ENCODE results near the gene CELF4. TPM values are rescaled to one million over a fixed set of nuclear protein-coding genes. Genes with fewer than 3 reads are reported as not detected.

CELF4 gene
- total RNA-seq, 2 donors from 2014 or later, result 3.3 to 4.7 TPM

GRCh38 chr18:37575646-37576045, 10.0 kb upstream of the CELF4 start:
- Histone ChIP-seq H3K36me3 (replicated peaks in 1 of 2; ENCODE audit: insufficient read depth in 1 of 2, low read depth in 2 of 2) (no peaks in the 10 kb centered on the region), H3K27ac (no peak overlapping the region), H3K27me3 (no peaks in the 10 kb centered on the region), H3K4me3 (no peak overlapping the region), H3K9me3 (no peaks in the 10 kb centered on the region), H3K4me1 (no peaks in the 10 kb centered on the region)
- intact Hi-C loops (cut with DNase I), result no loop called here
- DNase-seq (no peak), ATAC-seq (no peak)
- TF ChIP-seq POLR2A (IDR thresholded peaks at IDR 0.05) (no peak), CTCF (IDR thresholded peaks at IDR 0.05) (no peak)
- WGBS, 2 donors, result 61 to 62% methylated on average over 10 of the region's 10 CpGs

GRCh38 chr18:37574113-37574512, 8.5 kb upstream of the CELF4 start:
- no peak for ATAC-seq
- WGBS, 2 donors, result 47 to 53% methylated on average over 7 of the region's 7 CpGs
- no peak overlapping the region for H3K27ac ChIP-seq
- no peak for TF ChIP-seq POLR2A (IDR thresholded peaks at IDR 0.05)
- no peak for TF ChIP-seq CTCF (IDR thresholded peaks at IDR 0.05)
- H3K4me1 ChIP-seq, result no peaks in the 10 kb centered on the region
- no peaks in the 10 kb centered on the region for H3K36me3 ChIP-seq (replicated peaks in 1 of 2; ENCODE audit: insufficient read depth in 1 of 2, low read depth in 2 of 2)
- H3K9me3 ChIP-seq, result no peaks in the 10 kb centered on the region
- H3K27me3 ChIP-seq, result no peaks in the 10 kb centered on the region
- H3K4me3 ChIP-seq, result no peak overlapping the region
- intact Hi-C loops (cut with DNase I), result no loop called here
- no peak for DNase-seq

- Histone ChIP-seq H3K27ac (no peak overlapping the region), H3K4me1 (peaks cover 3% of the 10 kb centered on the region), H3K36me3 (replicated peaks in 1 of 2; ENCODE audit: insufficient read depth in 1 of 2, low read depth in 2 of 2) (no peaks in the 10 kb centered on the region), H3K9me3 (no peaks in the 10 kb centered on the region), H3K27me3 (peaks cover 0 to 2% of the 10 kb centered on the region in 2 donors), H3K4me3 (no peak overlapping the region)
- TF ChIP-seq POLR2A (IDR thresholded peaks at IDR 0.05), result no peak
- TF ChIP-seq CTCF (IDR thresholded peaks at IDR 0.05), result no peak
- no peak for DNase-seq
- intact Hi-C loops (cut with DNase I), result no loop called here
- WGBS, 2 donors, result 28 to 53% methylated on average over 3 of the region's 3 CpGs
- ATAC-seq, result no peak
Observed at GRCh38 chr18:37572736-37573135, 7.1 kb upstream of the CELF4 start.

DNA sequence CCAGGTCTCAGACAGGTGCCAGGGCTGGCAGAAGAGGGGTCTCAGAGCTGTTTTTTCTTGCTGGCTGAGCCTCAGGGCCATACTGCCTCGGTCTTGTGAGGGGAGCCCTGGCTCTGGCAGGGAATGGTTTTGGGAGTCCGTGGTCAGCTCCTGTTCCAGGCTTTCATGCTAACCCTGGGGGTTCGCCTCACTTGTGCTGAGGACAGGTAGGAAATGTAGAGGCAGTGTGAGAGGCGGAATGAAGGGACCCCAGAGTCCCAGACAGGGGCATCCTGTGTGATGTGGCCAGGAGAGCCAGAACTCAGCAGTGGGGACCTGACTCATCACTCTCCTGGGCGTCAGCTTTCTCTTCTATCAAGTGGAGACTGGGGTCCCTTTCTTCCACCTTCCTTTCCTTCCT, 5.7 kb upstream of the CELF4 start:
- DNase-seq, result no peak
- H3K36me3 ChIP-seq (replicated peaks in 1 of 2; ENCODE audit: insufficient read depth in 1 of 2, low read depth in 2 of 2), result no peaks in the 10 kb centered on the region
- intact Hi-C loops (cut with DNase I), result no loop called here
- TF ChIP-seq CTCF (IDR thresholded peaks at IDR 0.05) (no peak), POLR2A (IDR thresholded peaks at IDR 0.05) (no peak)
- peaks cover 0 to 17% of the 10 kb centered on the region in 2 donors for H3K27me3 ChIP-seq
- no peak for ATAC-seq
- H3K27ac ChIP-seq, result no peak overlapping the region
- WGBS, 2 donors, result 40 to 48% methylated on average over 4 to 5 of the region's 5 CpGs
- peaks cover 18% of the 10 kb centered on the region for H3K4me1 ChIP-seq
- no peaks in the 10 kb centered on the region for H3K9me3 ChIP-seq
- no peak overlapping the region for H3K4me3 ChIP-seq

DNA sequence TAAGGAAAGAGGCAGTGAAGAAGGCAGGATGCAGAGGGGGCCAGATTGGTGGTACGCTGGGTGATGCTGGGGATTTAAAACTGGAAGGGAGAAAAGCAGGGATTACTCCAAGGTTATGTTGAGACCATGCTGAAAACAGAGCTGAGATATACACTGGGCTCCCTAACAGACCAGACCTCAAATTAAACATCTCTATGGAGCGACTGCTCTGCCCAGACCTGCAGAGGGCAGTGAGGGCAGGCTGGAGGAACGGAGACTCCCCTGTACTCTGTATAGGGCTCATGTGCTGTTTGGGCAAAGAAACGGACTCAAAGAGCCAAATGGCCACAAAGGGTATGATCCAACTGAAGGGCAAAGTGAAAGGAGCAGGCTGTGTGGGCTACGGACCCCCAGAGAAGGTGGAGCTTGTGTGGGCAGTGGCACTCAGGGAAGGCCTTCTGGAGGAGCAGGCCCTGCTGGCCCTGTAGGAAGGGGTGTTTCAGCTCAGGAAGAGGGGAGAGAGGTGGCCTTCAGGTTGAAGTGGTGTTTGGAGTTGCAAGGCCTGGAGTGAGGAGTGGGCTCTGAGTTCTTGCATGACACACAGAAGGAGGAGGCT, 4.8 kb upstream of the CELF4 start:
- WGBS, 2 donors, result 46 to 60% methylated on average over 5 of the region's 5 CpGs
- intact Hi-C loops (cut with DNase I), result no loop called here
- H3K4me3 ChIP-seq, result no peak overlapping the region
- DNase-seq (no peak), ATAC-seq (no peak)
- H3K27me3 ChIP-seq, result peaks cover 0 to 17% of the 10 kb centered on the region in 2 donors
- peaks cover 20% of the 10 kb centered on the region for H3K4me1 ChIP-seq
- no peak for TF ChIP-seq POLR2A (IDR thresholded peaks at IDR 0.05)
- no peak for TF ChIP-seq CTCF (IDR thresholded peaks at IDR 0.05)
- H3K27ac ChIP-seq, result no peak overlapping the region
- H3K36me3 ChIP-seq (replicated peaks in 1 of 2; ENCODE audit: insufficient read depth in 1 of 2, low read depth in 2 of 2), result no peaks in the 10 kb centered on the region
- H3K9me3 ChIP-seq, result no peaks in the 10 kb centered on the region

Measured in body of pancreas (tissue), 4 donors.